Measurements from ENCODE around the gene RASSF1.

DNA sequence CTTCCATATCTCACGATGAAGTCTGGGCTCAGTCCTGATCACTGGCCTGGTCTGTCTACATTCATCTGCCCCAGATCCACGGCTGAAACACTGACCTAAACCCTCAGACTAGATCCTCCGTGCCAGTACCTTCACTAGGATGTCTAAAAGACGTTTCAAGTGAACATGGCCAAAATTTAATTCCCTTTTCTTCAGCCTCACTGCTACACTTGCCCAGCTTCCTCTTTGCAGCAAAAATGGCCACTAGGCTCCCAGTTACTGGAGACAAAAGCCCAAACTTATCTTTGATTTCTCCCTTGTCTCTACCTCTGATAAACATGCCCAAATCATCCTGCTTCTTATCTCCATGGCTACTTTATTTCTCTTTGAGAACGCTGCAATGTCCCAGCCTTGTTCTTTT, 1.7 kb downstream of the RASSF1 start:
- TF ChIP-seq, protein P1, sequence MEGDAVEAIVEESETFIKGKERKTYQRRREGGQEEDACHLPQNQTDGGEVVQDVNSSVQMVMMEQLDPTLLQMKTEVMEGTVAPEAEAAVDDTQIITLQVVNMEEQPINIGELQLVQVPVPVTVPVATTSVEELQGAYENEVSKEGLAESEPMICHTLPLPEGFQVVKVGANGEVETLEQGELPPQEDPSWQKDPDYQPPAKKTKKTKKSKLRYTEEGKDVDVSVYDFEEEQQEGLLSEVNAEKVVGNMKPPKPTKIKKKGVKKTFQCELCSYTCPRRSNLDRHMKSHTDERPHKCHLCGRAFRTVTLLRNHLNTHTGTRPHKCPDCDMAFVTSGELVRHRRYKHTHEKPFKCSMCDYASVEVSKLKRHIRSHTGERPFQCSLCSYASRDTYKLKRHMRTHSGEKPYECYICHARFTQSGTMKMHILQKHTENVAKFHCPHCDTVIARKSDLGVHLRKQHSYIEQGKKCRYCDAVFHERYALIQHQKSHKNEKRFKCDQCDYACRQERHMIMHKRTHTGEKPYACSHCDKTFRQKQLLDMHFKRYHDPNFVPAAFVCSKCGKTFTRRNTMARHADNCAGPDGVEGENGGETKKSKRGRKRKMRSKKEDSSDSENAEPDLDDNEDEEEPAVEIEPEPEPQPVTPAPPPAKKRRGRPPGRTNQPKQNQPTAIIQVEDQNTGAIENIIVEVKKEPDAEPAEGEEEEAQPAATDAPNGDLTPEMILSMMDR (conservative IDR thresholded peaks at IDR 0.05; ENCODE audit: low read length) = no peak
- TF ChIP-seq EZH2phosphoT487 (IDR thresholded peaks at IDR 0.05; ENCODE audit: borderline replicate concordance, low read depth, low read length) = no peak
